ENCODE measurements around the gene HTR1D. TPM values are rescaled to one million over a fixed set of nuclear protein-coding genes. Genes with fewer than 3 reads are reported as not detected.

HTR1D gene
- total RNA-seq, 3 donors from 2014 or later (not counting 1 experiment from before 2014, with no cell fraction given) = not detected

GRCh38 chr1:23254584-23254983 lies 37.3 kb upstream of the HTR1D start:
- Histone ChIP-seq H3K4me3 (ENCODE audit: low read length) (no peak overlapping the region), H3K36me3 (ENCODE audit: control insufficient read depth, insufficient read depth, low read length) (no peaks in the 10 kb centered on the region), H3K9me3 (ENCODE audit: control insufficient read depth, insufficient read depth, low read length) (no peaks in the 10 kb centered on the region), H3K4me1 (ENCODE audit: control insufficient read depth, insufficient read depth, low read length) (no peaks in the 10 kb centered on the region), H3K27ac (ENCODE audit: low read length) (no peak overlapping the region), H3K27me3 (ENCODE audit: control insufficient read depth, insufficient read depth, low read length) (no peaks in the 10 kb centered on the region)
- intact Hi-C loops (cut with micrococcal nuclease) = no loop called here
- TF ChIP-seq CTCF (IDR thresholded peaks at IDR 0.05) = no peak
- Mint-ChIP-seq H3K36me3 (no peaks in the 10 kb centered on the region), H3K27me3 (ENCODE audit: low read depth in 2 of 2) (peaks cover 0 to 5% of the 10 kb centered on the region in 2 donors), H3K27ac (no peak overlapping the region), H3K4me1 (no peaks in the 10 kb centered on the region), H3K4me3 (no peak overlapping the region), H3K9me3 (no peaks in the 10 kb centered on the region)
- DNase-seq = no peak
- no peak for ATAC-seq
- WGBS (ENCODE audit: insufficient coverage) = 86% methylated on average over 5 of the region's 5 CpGs

GRCh38 chr1:23251812-23252211 lies 34.5 kb upstream of the HTR1D start:
- Histone ChIP-seq H3K9me3 (ENCODE audit: control insufficient read depth, insufficient read depth, low read length) (no peaks in the 10 kb centered on the region), H3K27me3 (ENCODE audit: control insufficient read depth, insufficient read depth, low read length) (no peaks in the 10 kb centered on the region), H3K4me3 (ENCODE audit: low read length) (no peak overlapping the region), H3K27ac (ENCODE audit: low read length) (no peak overlapping the region), H3K36me3 (ENCODE audit: control insufficient read depth, insufficient read depth, low read length) (no peaks in the 10 kb centered on the region), H3K4me1 (ENCODE audit: control insufficient read depth, insufficient read depth, low read length) (no peaks in the 10 kb centered on the region)
- Mint-ChIP-seq H3K27ac (no peak overlapping the region), H3K4me1 (peaks cover 0 to 5% of the 10 kb centered on the region in 2 donors), H3K27me3 (ENCODE audit: low read depth in 2 of 2) (peaks cover 0 to 3% of the 10 kb centered on the region in 2 donors), H3K9me3 (no peaks in the 10 kb centered on the region), H3K4me3 (no peak overlapping the region), H3K36me3 (no peaks in the 10 kb centered on the region)
- TF ChIP-seq CTCF (IDR thresholded peaks at IDR 0.05) = no peak
- DNase-seq (no peak), ATAC-seq (no peak)
- WGBS (ENCODE audit: insufficient coverage) = 100% methylated on average over 1 of the region's 1 CpG
- intact Hi-C loops (cut with micrococcal nuclease) = no loop called here

GRCh38 chr1:23249787-23250454 lies 32.6 kb upstream of the HTR1D start:
- 80% methylated on average over 6 of the region's 6 CpGs for WGBS (ENCODE audit: insufficient coverage)

More at GRCh38 chr1:23249787-23250454, 32.6 kb upstream of the HTR1D start:
- Mint-ChIP-seq H3K4me1 (peaks cover 0 to 5% of the 10 kb centered on the region in 2 donors), H3K27ac (no peak overlapping the region), H3K36me3 (no peaks in the 10 kb centered on the region), H3K27me3 (ENCODE audit: low read depth in 2 of 2) (peaks cover 0 to 3% of the 10 kb centered on the region in 2 donors), H3K9me3 (no peaks in the 10 kb centered on the region), H3K4me3 (no peak overlapping the region)
- intact Hi-C loops (cut with micrococcal nuclease) = no loop called here
- TF ChIP-seq CTCF (IDR thresholded peaks at IDR 0.05) = no peak
- Histone ChIP-seq H3K27me3 (ENCODE audit: control insufficient read depth, insufficient read depth, low read length) (no peaks in the 10 kb centered on the region), H3K27ac (ENCODE audit: low read length) (no peak overlapping the region), H3K4me3 (ENCODE audit: low read length) (no peak overlapping the region), H3K4me1 (ENCODE audit: control insufficient read depth, insufficient read depth, low read length) (no peaks in the 10 kb centered on the region), H3K9me3 (ENCODE audit: control insufficient read depth, insufficient read depth, low read length) (no peaks in the 10 kb centered on the region), H3K36me3 (ENCODE audit: control insufficient read depth, insufficient read depth, low read length) (no peaks in the 10 kb centered on the region)
- no peak for ATAC-seq
- DNase-seq = no peak
